HL-60 (cell line): ENCODE data around the gene ARHGAP26.

Source experiments
- DNase-seq, 2 experiments: peaks; one replicate each; pipeline ENCODE4 v3.0.0-alpha.2; 2010 to 2020; ENCODE audit warnings: low read depth in 1 of 2, low spot score in 1 of 2
- H3K27ac ChIP-seq: fragments of 250-450 bp; sonication (Bioruptor Pico); replicated peaks from 2 replicates; pipeline ENCODE4 v1.5.1; 2020; ENCODE audit warnings: mild to moderate bottlenecking, moderate library complexity
- H3K27me3 ChIP-seq: fragments of 250-450 bp; sonication (Bioruptor Pico); 2 replicates; pipeline ENCODE4 v1.5.1; 2021; ENCODE audit warnings: mild to moderate bottlenecking, moderate library complexity; ENCODE audit not compliant: insufficient read depth, poor library complexity, severe bottlenecking
- H3K4me3 ChIP-seq: replicated peaks from 2 replicates; pipeline ENCODE4 v1.5.1; 2011; ENCODE audit warnings: mild to moderate bottlenecking, control low read depth, low read length; ENCODE audit not compliant: insufficient read depth
- CTCF ChIP-seq: IDR thresholded peaks from one replicate; pipeline ENCODE4 v1.5.1; 2011; ENCODE audit warnings: low read length, control low read depth, inconsistent platforms; ENCODE audit not compliant: insufficient read depth
- GABPA ChIP-seq: IDR thresholded peaks from 2 replicates; pipeline ENCODE4 v1.6.1; 2012; ENCODE audit warnings: low read depth
- POLR2AphosphoS5 ChIP-seq: IDR thresholded peaks from 2 replicates; pipeline ENCODE4 v1.6.1; 2012; ENCODE audit warnings: low read depth
- REST ChIP-seq: IDR thresholded peaks from 2 replicates; pipeline ENCODE4 v1.6.1; 2012; ENCODE audit warnings: low read depth; ENCODE audit not compliant: insufficient replicate concordance
- SPI1 ChIP-seq: IDR thresholded peaks from 2 replicates; pipeline ENCODE4 v1.6.1; 2012; ENCODE audit warnings: low read depth, mild to moderate bottlenecking, borderline replicate concordance

The ARHGAP26 gene

GRCh38 chr5:143147902-143148301, 377.7 kb downstream of the ARHGAP26 start:
- DNase-seq = no peak
- TF ChIP-seq SPI1 (no peak), CTCF (no peak), GABPA (no peak), REST (no peak), POLR2AphosphoS5 (no peak)
- Histone ChIP-seq H3K27me3 (no peaks in the 10 kb centered on the region), H3K27ac (no peak overlapping the region), H3K4me3 (no peak overlapping the region)

GRCh38 chr5:143148771-143149170, 378.6 kb downstream of the ARHGAP26 start:
- Histone ChIP-seq H3K27ac (no peak overlapping the region), H3K4me3 (no peak overlapping the region), H3K27me3 (no peaks in the 10 kb centered on the region)
- no peak for DNase-seq
- TF ChIP-seq REST = no peak
- no peak for TF ChIP-seq SPI1
- no peak for TF ChIP-seq POLR2AphosphoS5
- no peak for TF ChIP-seq GABPA
- TF ChIP-seq CTCF = no peak

GRCh38 chr5:143149759-143150158, 379.6 kb downstream of the ARHGAP26 start:
- H3K4me3 ChIP-seq = no peak overlapping the region
- H3K27ac ChIP-seq = no peak overlapping the region
- TF ChIP-seq SPI1 (no peak), POLR2AphosphoS5 (no peak), CTCF (no peak), REST (no peak), GABPA (no peak)
- H3K27me3 ChIP-seq = no peaks in the 10 kb centered on the region
- no peak for DNase-seq
